Tibial artery (tissue), 4 donors: Measurements from ENCODE around the gene MPC1L.
A peak's percentile ranks its signal among the peaks of the same experiment; 100 is the strongest.

Experiments
- DNase-seq, 2 donors: peaks; one replicate each; pipeline ENCODE4 v3.0.0-alpha.2; 2019
- H3K27ac ChIP-seq, 2 donors: fragments of 200-600 bp; sonication (generic) in 1 of 2; 1 replicate in 1 of 2; 2 replicates in 1 of 2; pipeline ENCODE4 v1.5.1; 2018 to 2019; ENCODE audit warnings: mild to moderate bottlenecking in 1 of 2
- H3K27me3 ChIP-seq, 2 donors: fragments of 200-600 bp; sonication (generic) in 1 of 2; one replicate each; pipeline versions ENCODE4 v1.5.1 to v1.6.0; 2016 to 2019
- H3K36me3 ChIP-seq, 3 donors: fragments of 200-600 bp; sonication (generic) in 2 of 3; one replicate each; pipeline ENCODE4 v1.5.1; 2016 to 2019; ENCODE audit warnings: mild to moderate bottlenecking in 2 of 3
- H3K4me1 ChIP-seq, 4 donors: fragments of 200-600 bp; sonication (generic) in 2 of 4; 1 replicate in 3 of 4; 2 replicates in 1 of 4; pipeline ENCODE4 v1.5.1; 2016 to 2019
- H3K4me3 ChIP-seq, 2 donors: fragments of 200-600 bp; sonication (generic) in 1 of 2; 1 replicate in 1 of 2; 2 replicates in 1 of 2; pipeline ENCODE4 v1.5.1; 2018 to 2019; ENCODE audit warnings: mild to moderate bottlenecking in 2 of 2
- H3K9me3 ChIP-seq, 3 donors: fragments of 200-600 bp; sonication (generic) in 1 of 3; one replicate each; pipeline ENCODE4 v1.5.1; 2016 to 2019
- CTCF ChIP-seq, 2 experiments: fragments of 200-600 bp in 1 of 2; fragments of 450-650 bp in 1 of 2; IDR thresholded peaks; one replicate each; pipeline ENCODE4 v1.5.1; 2017 to 2019; ENCODE audit warnings: antibody characterized with exemption in 2 of 2, mild to moderate bottlenecking in 1 of 2, moderate library complexity in 1 of 2
- intact Hi-C: fragments of 100-400 bp; cut with DNase I; formaldehyde crosslinking; loops from one replicate; pipeline ENCODE4 v1.15.0; 2023; ENCODE audit warnings: low total_unique reads

Gene MPC1L

DNA sequence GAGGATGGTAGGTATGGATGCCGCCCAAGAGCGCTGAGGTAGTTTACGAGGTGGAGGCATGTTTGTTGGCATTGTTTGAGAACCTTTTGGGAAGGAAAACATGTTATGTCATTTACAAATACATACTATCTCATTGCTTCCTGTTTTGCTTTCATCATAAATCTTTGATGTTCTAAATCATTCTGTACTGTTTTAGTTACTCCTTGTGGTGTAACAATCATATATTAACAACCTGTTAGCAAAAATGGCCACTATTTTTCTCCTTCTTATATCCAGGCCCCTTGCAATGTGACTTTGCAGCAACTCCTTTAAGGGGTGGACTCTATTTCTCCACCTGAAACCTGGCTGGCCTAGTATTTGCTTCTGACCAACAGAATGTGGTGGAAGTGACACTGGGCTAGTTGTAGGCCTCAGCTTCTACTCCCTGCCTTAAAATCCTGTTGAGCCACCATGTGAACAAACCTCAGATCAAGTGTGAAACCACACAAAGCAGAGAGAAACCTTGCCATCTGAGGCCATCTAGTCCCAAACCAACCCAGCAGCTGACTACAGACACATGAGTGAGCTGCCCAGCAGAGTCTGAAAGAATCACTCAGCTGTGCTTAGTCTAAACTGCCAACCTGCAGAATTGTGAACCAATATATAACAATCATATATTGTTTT lies 40.0 kb downstream of the MPC1L start:
- Histone ChIP-seq H3K4me1 (no peaks in the 10 kb centered on the region), H3K27ac (no peak overlapping the region), H3K27me3 (no peaks in the 10 kb centered on the region), H3K36me3 (peaks cover 0 to 57% (median 17%) of the 10 kb centered on the region in 3 donors), H3K4me3 (no peak overlapping the region), H3K9me3 (no peaks in the 10 kb centered on the region)
- no peak for TF ChIP-seq CTCF (IDR thresholded peaks at IDR 0.05)
- no peak for DNase-seq
- intact Hi-C loops = no loop called here

GRCh38 chrX:40663880-40664630 lies 40.8 kb downstream of the MPC1L start:
- DNase-seq = no peak

GRCh38 chrX:40671126-40671525 lies 47.9 kb downstream of the MPC1L start:
- TF ChIP-seq CTCF (IDR thresholded peaks at IDR 0.05) = no peak
- DNase-seq = no peak
- peaks cover 10 to 48% (median 13%) of the 10 kb centered on the region in 3 donors for H3K36me3 ChIP-seq

More at GRCh38 chrX:40663880-40664630, 40.8 kb downstream of the MPC1L start:
- H3K4me3 ChIP-seq = no peak overlapping the region
- intact Hi-C loops = no loop called here
- no peaks in the 10 kb centered on the region for H3K27me3 ChIP-seq
- H3K4me1 ChIP-seq = no peaks in the 10 kb centered on the region
- H3K9me3 ChIP-seq = no peaks in the 10 kb centered on the region
- TF ChIP-seq CTCF (IDR thresholded peaks at IDR 0.05) = peak in 1 of 2 experiments; percentile 16
- peaks cover 0 to 49% (median 16%) of the 10 kb centered on the region in 3 donors for H3K36me3 ChIP-seq
- no peak overlapping the region for H3K27ac ChIP-seq

More at GRCh38 chrX:40671126-40671525, 47.9 kb downstream of the MPC1L start:
- Histone ChIP-seq H3K27me3 (no peaks in the 10 kb centered on the region), H3K9me3 (no peaks in the 10 kb centered on the region), H3K27ac (no peak overlapping the region), H3K4me3 (no peak overlapping the region), H3K4me1 (no peaks in the 10 kb centered on the region)
- intact Hi-C loops = no loop called here
